Activated CD8-positive, alpha-beta memory T cell treated with anti-CD3 and anti-CD28 coated beads for 4 hours (primary cell): ENCODE measurements around the gene ACOT7.
"Not testable (repeated sequence)": the region's sequence is repeated elsewhere in the genome, so short reads cannot be mapped to it uniquely, and the experiment has no call there.

Source experiments
- DNase-seq, 2 donors: peaks; one replicate each; pipeline ENCODE4 v3.0.0-alpha.2; 2020; ENCODE audit warnings: low read depth in 2 of 2

The ACOT7 gene

GRCh38 chr1:6396998-6397397 is 3.4 kb upstream of the ACOT7 start:
- DNase-seq, result no peak

- not testable (repeated sequence) for DNase-seq
These were observed 2.2 kb upstream of the ACOT7 start for GRCh38 chr1:6395781-6396244.

GRCh38 chr1:6395130-6395529 is 1.6 kb upstream of the ACOT7 start:
- not testable (repeated sequence) for DNase-seq

- no peak for DNase-seq
These were observed 663 bp downstream of the ACOT7 start for GRCh38 chr1:6392809-6393399.

GRCh38 chr1:6391951-6392808 is 1.4 kb downstream of the ACOT7 start:
- no peak for DNase-seq

GRCh38 chr1:6389971-6390370 is 3.6 kb downstream of the ACOT7 start:
- no peak for DNase-seq

GRCh38 chr1:6386371-6386949 is 7.1 kb downstream of the ACOT7 start:
- DNase-seq, result no peak

GRCh38 chr1:6385488-6386191 is 7.9 kb downstream of the ACOT7 start:
- no peak for DNase-seq

GRCh38 chr1:6384962-6385361 is 8.6 kb downstream of the ACOT7 start:
- no peak for DNase-seq

GRCh38 chr1:6384135-6384534 is 9.4 kb downstream of the ACOT7 start:
- no peak for DNase-seq

- DNase-seq, result no peak
These were observed 13.5 kb downstream of the ACOT7 start for GRCh38 chr1:6380037-6380436.

GRCh38 chr1:6378096-6378746 is 15.3 kb downstream of the ACOT7 start:
- DNase-seq, result no peak

GRCh38 chr1:6373961-6374720 is 19.4 kb downstream of the ACOT7 start:
- DNase-seq, result no peak

- DNase-seq, result not testable (repeated sequence)
These were observed 21.3 kb downstream of the ACOT7 start for GRCh38 chr1:6372236-6372635.

- no peak for DNase-seq
These were observed 23.6 kb downstream of the ACOT7 start for GRCh38 chr1:6370006-6370405.

GRCh38 chr1:6367381-6368012 is 26.1 kb downstream of the ACOT7 start:
- no peak for DNase-seq

- DNase-seq, result no peak
These were observed 28.5 kb downstream of the ACOT7 start for GRCh38 chr1:6365047-6365446.

- not testable (repeated sequence) for DNase-seq
These were observed 30.3 kb downstream of the ACOT7 start for GRCh38 chr1:6363085-6363884.

GRCh38 chr1:6361124-6361775 is 32.3 kb downstream of the ACOT7 start:
- DNase-seq, result no peak
